GM12878 (cell line): ENCODE results near the gene NUP210L. TPM values are rescaled to one million over a fixed set of nuclear protein-coding genes. Genes with fewer than 3 reads are reported as not detected.

ENCODE experiments used
- ATAC-seq: fragments of 200-7000 bp; cut with Tn5 transposase; 3 replicates; pipeline ENCODE4 v1.9.1; 2020; ENCODE audit warnings: mild to moderate bottlenecking, moderate library complexity
- BruUV-seq: library from RNA; stranded (reverse); fragments of 400-500 nt; replicated peaks from 2 replicates; lab custom pipeline; 2021; lab: Mats Ljungman, UMichigan
- CTCF ChIA-PET: fragments of 300-600 bp; sonication (Branson Sonifier 250); formaldehyde crosslinking; extraction: SDS; loops from one replicate; lab custom pipeline; 2021; ENCODE audit warnings: inconsistent platforms; lab: Yijun Ruan, JAX
- POLR2A ChIA-PET: fragments of 350-600 bp; formaldehyde crosslinking; extraction: SDS; loops from one replicate; lab custom pipeline; 2021; ENCODE audit warnings: inconsistent platforms; lab: Charles Lee
- RAD21 ChIA-PET: fragments of 300-600 bp; sonication (Branson Sonifier 250); formaldehyde crosslinking; loops from one replicate; lab custom pipeline; 2023; ENCODE audit warnings: antibody characterized with exemption; ENCODE audit not compliant: unreplicated experiment; lab: Charles Lee
- SMC1A ChIA-PET: fragments of 300-600 bp; sonication (Branson Sonifier 250); formaldehyde crosslinking; loops from one replicate; lab custom pipeline; 2023; ENCODE audit not compliant: unreplicated experiment, uncharacterized antibody; lab: Charles Lee
- DNase-seq: peaks from one replicate; pipeline ENCODE4 v3.0.0-alpha.2; 2011; ENCODE audit warnings: low read depth, low spot score
- FAIRE-seq: peaks from 3 replicates; lab custom pipeline; 2011; peaks lifted over from hg19 to GRCh38; lab: Jason Lieb, UNC
- H2AFZ ChIP-seq: 2 replicates; pipeline ENCODE4 v1.6.0; 2011; ENCODE audit warnings: low read depth, low read length, control low read depth; ENCODE audit not compliant: control insufficient read depth
- H3K27ac ChIP-seq: 2 replicates; pipeline ENCODE4 v1.5.1; 2011; ENCODE audit warnings: control low read depth; ENCODE audit not compliant: control insufficient read depth, insufficient read depth
- H3K27me3 ChIP-seq, 2 experiments: replicated peaks in 1 of 2; 2 replicates each; pipeline versions ENCODE4 v1.6.0 to v1.6.1; 2011; ENCODE audit warnings: low read length in 1 of 2; ENCODE audit not compliant: control insufficient read depth in 2 of 2, insufficient read depth in 2 of 2
- H3K36me3 ChIP-seq, 2 experiments: 2 replicates each; pipeline ENCODE4 v1.5.1; 2011; ENCODE audit warnings: low read length in 1 of 2; ENCODE audit not compliant: control insufficient read depth in 2 of 2, insufficient read depth in 2 of 2
- H3K4me1 ChIP-seq: 2 replicates; pipeline ENCODE4 v1.6.1; 2011; ENCODE audit warnings: mild to moderate bottlenecking, low read length, moderate library complexity, mixed read lengths; ENCODE audit not compliant: control insufficient read depth, insufficient read depth
- H3K4me2 ChIP-seq: 2 replicates; pipeline ENCODE4 v1.6.0; 2011; ENCODE audit warnings: control low read depth; ENCODE audit not compliant: control insufficient read depth, insufficient read depth
- H3K4me3 ChIP-seq: fragments of 200-600 bp; sonication (generic); 2 replicates; pipeline ENCODE4 v1.5.1; 2016
- H3K79me2 ChIP-seq: 2 replicates; pipeline ENCODE4 v1.6.0; 2011; ENCODE audit warnings: low read length; ENCODE audit not compliant: control insufficient read depth, insufficient read depth
- H3K9ac ChIP-seq: 2 replicates; pipeline ENCODE4 v1.8.0; 2011; ENCODE audit warnings: low read length, control low read depth, mixed read lengths; ENCODE audit not compliant: control insufficient read depth, insufficient read depth
- H3K9me3 ChIP-seq: replicated peaks from 3 replicates; pipeline ENCODE4 v1.5.1; 2011; ENCODE audit warnings: mild to moderate bottlenecking, low read length; ENCODE audit not compliant: control insufficient read depth, insufficient read depth
- H4K20me1 ChIP-seq: 2 replicates; pipeline ENCODE4 v1.6.0; 2011; ENCODE audit not compliant: control insufficient read depth, insufficient read depth
- CBX5 ChIP-seq: sonication (generic); IDR thresholded peaks from 2 replicates; pipeline ENCODE4 v1.6.1; 2016; ENCODE audit warnings: low read depth, moderate library complexity, mild to moderate bottlenecking, inconsistent platforms
- EGR1 ChIP-seq, 2 experiments: IDR thresholded peaks; 1 replicate in 1 of 2; 2 replicates in 1 of 2; pipeline ENCODE4 v1.6.1; 2011 to 2012; ENCODE audit warnings: low read depth in 2 of 2, low read length in 2 of 2, borderline replicate concordance in 1 of 2, mild to moderate bottlenecking in 1 of 2, moderate library complexity in 1 of 2
- IKZF2 ChIP-seq, 2 experiments: fragments of 450-650 bp; IDR thresholded peaks; 2 replicates each; pipeline ENCODE4 v1.6.1; 2017; ENCODE audit warnings: mild to moderate bottlenecking in 2 of 2, moderate library complexity in 2 of 2
- IRF5 ChIP-seq: fragments of 450-650 bp; IDR thresholded peaks from 2 replicates; pipeline ENCODE4 v1.6.1; 2017; ENCODE audit warnings: borderline replicate concordance
- POLR2AphosphoS5 ChIP-seq: IDR thresholded peaks from 2 replicates; pipeline ENCODE4 v1.6.1; 2011; ENCODE audit warnings: mild to moderate bottlenecking, low read length, inconsistent platforms
- RAD21 ChIP-seq: IDR thresholded peaks from 2 replicates; pipeline ENCODE4 v1.6.1; 2011; ENCODE audit warnings: mild to moderate bottlenecking, low read depth, low read length, moderate library complexity; ENCODE audit not compliant: insufficient read depth
- REST ChIP-seq: IDR thresholded peaks from 2 replicates; pipeline ENCODE4 v1.6.1; 2012; ENCODE audit warnings: mild to moderate bottlenecking, low read depth, low read length
- SKIL ChIP-seq: fragments of 450-650 bp; IDR thresholded peaks from 2 replicates; pipeline ENCODE4 v1.6.1; 2017; ENCODE audit warnings: mild to moderate bottlenecking, low read depth, inconsistent platforms; ENCODE audit not compliant: poor library complexity, severe bottlenecking
- WRNIP1 ChIP-seq: IDR thresholded peaks from 2 replicates; pipeline ENCODE4 v1.6.1; 2011; ENCODE audit warnings: low read depth, low read length, improper control_type of control experiment, borderline replicate concordance
- ZNF24 ChIP-seq: fragments of 450-650 bp; IDR thresholded peaks from 2 replicates; pipeline ENCODE4 v1.6.1; 2017; ENCODE audit warnings: antibody characterized with exemption, mild to moderate bottlenecking
- WGBS: methylation state at CpG from one replicate; pipeline ENCODE4 v1.1.6; 2016; ENCODE audit warnings: low lambda C conversion rate; ENCODE audit not compliant: insufficient replicate concordance, insufficient coverage; ENCODE audit errors: missing lambda C conversion rate; 5-methylcytosine and 5-hydroxymethylcytosine counted together
- in situ Hi-C: fragments of 300-500 bp; cut with MboI; formaldehyde crosslinking; loops from 9 replicates; pipeline ENCODE4 v1.14.3; 2018; ENCODE audit warnings: mixed read lengths
- intact Hi-C: fragments of 100-400 bp; cut with micrococcal nuclease; formaldehyde crosslinking; loops from one replicate; pipeline ENCODE4 v1.14.2; 2022; ENCODE audit not compliant: unreplicated experiment
- polyA plus RNA-seq, 11 experiments: library from polyadenylated mRNA; depleted of rRNA in 4 of 11; unstranded in 6 of 11; stranded (reverse) in 5 of 11; fragments of >200 nt; fragmentation: Nextera tagmentation in 4 of 11; fragmentation: Illumina TruSeq in 1 of 11; extraction: Ambion mirVana in 4 of 11; extraction: Trizol in 1 of 11; gene quantifications; 1 replicate in 1 of 11; 2 replicates in 10 of 11; pipeline versions ENCODE4 v1.2.1 to v1.2.3, GENCODE V29; 2011 to 2016; ENCODE audit warnings: inconsistent platforms in 2 of 11, missing spikeins in 2 of 11, low read depth in 1 of 11
- total RNA-seq, 4 experiments: library from RNA; depleted of rRNA in 3 of 4; stranded (reverse); fragments of >200 nt in 3 of 4; fragmentation: Illumina TruSeq in 1 of 4; extraction: Trizol in 1 of 4; gene quantifications; 2 replicates each; pipeline versions ENCODE4 v1.2.1 to v1.2.3, GENCODE V29; 2013 to 2021

The NUP210L gene
- total and polyA plus RNA-seq, 10 of the 15 experiments (the other 5 are each of a cell fraction or from before 2014, with no cell fraction given) = 0.04 to 0.08 (median 0.07) TPM; not detected in 7

- no peak overlapping the region; the same call in 1 of the 2 replicates for H3K4me2 ChIP-seq
- SMC1A ChIA-PET = interaction anchor here (1.0 to 4.5 kb wide), 4 partner anchors 13 to 22 kb away, joined by 3 to 59 read pairs (median 10); partner anchors contain the start of gene GATAD2B
- DNase-seq (no peak), FAIRE-seq (no peak), ATAC-seq (no peak)
- no peak overlapping the region for H3K9ac ChIP-seq
- RAD21 ChIA-PET = interaction anchor here (1.3 to 4.9 kb wide), 3 partner anchors 20 to 24 kb away, joined by 3 to 55 read pairs (median 34); partner anchors contain the start of genes CREB3L4 and GATAD2B
- no peak overlapping the region for H2AFZ ChIP-seq
- H3K27me3 ChIP-seq = no peaks in the 10 kb centered on the region
- peaks cover 28% of the 10 kb centered on the region for H3K79me2 ChIP-seq
- in situ Hi-C loops (no loop called here), intact Hi-C loops (no loop called here)
- H3K36me3 ChIP-seq = peaks cover 8 to 18% of the 10 kb centered on the region in 2 experiments; a peak in 3 of 4 replicates
- H3K4me3 ChIP-seq = no peak overlapping the region
- WGBS = 98% methylated on average over 11 of the region's 11 CpGs
- no peaks in the 10 kb centered on the region for H4K20me1 ChIP-seq
- no peaks in the 10 kb centered on the region for H3K9me3 ChIP-seq
- H3K4me1 ChIP-seq = peaks cover 18% of the 10 kb centered on the region
- CTCF ChIA-PET = interaction anchor here (1.1 to 4.8 kb wide), 3 partner anchors 22 to 122 kb away, joined by 4 to 54 read pairs (median 10); partner anchors contain the start of gene GATAD2B
- POLR2A ChIA-PET = interaction anchor here (0.6 to 5.3 kb wide), 5 partner anchors 19 to 329 kb away, joined by 3 to 83 read pairs (median 43); partner anchors contain the start of genes CREB3L4, GATAD2B and SLC39A1
- no TSS peak for BruUV-seq
- H3K27ac ChIP-seq = no peak overlapping the region
- no peak for TF ChIP-seq REST
- TF ChIP-seq CBX5 = no peak
- TF ChIP-seq EGR1 (IDR thresholded peaks at IDR 0.05; ENCODE audit: borderline replicate concordance in 1 of 2, low read depth in 2 of 2, low read length in 2 of 2) = no peak
- TF ChIP-seq SKIL = no peak
- TF ChIP-seq IKZF2 (IDR thresholded peaks at IDR 0.05) = no peak
- no peak for TF ChIP-seq WRNIP1
- TF ChIP-seq POLR2AphosphoS5 = no peak
- TF ChIP-seq ZNF24 = no peak
- TF ChIP-seq IRF5 = no peak
- no peak for TF ChIP-seq RAD21
Observed at GRCh38 chr1:153942766-153943549, 211.9 kb downstream of the NUP210L start.
